Panc1 (cell line): ENCODE measurements around the gene CFHR5.

Source experiments
- POLR2AphosphoS5 ChIP-seq: IDR thresholded peaks from 2 replicates; pipeline ENCODE4 v1.6.1; 2012; ENCODE audit warnings: mild to moderate bottlenecking, low read depth, low read length, moderate library complexity
- SIN3A ChIP-seq: IDR thresholded peaks from 2 replicates; pipeline ENCODE4 v1.6.1; 2012; ENCODE audit warnings: low read depth, mild to moderate bottlenecking, low read length, moderate library complexity, borderline replicate concordance; ENCODE audit not compliant: insufficient read depth
- TF ChIP-seq, protein P1 (sequence below): fragments of 450-650 bp; IDR thresholded peaks from 2 replicates; pipeline ENCODE4 v1.5.1; 2017; ENCODE audit warnings: mild to moderate bottlenecking
- TF ChIP-seq, protein P2 (sequence below), 2 experiments: IDR thresholded peaks; 2 replicates each; pipeline ENCODE4 v1.6.1; 2011 to 2012; ENCODE audit warnings: low read depth in 2 of 2, control low read depth in 1 of 2, low read length in 1 of 2, mild to moderate bottlenecking in 1 of 2, moderate library complexity in 1 of 2; ENCODE audit not compliant: insufficient read depth in 1 of 2

DNA sequence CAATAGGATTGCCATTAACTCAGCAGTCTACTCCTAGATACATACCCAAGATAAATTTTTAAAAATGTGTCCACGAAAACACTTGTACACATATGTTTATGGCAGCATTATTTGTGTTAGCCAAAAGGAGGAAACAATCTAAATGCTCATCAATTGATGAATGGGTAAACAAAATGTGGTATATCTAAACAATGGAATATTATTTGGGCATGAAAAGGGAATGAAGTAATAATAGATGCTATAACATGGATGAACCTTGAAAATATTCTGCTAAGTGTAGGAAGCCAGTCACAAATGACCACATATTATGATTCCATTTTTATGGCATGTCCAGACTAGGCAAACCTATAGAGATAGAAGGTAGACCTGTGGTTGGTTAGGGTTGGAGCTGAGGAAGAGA, 34.3 kb downstream of the CFHR5 start:
- TF ChIP-seq, protein P1, sequence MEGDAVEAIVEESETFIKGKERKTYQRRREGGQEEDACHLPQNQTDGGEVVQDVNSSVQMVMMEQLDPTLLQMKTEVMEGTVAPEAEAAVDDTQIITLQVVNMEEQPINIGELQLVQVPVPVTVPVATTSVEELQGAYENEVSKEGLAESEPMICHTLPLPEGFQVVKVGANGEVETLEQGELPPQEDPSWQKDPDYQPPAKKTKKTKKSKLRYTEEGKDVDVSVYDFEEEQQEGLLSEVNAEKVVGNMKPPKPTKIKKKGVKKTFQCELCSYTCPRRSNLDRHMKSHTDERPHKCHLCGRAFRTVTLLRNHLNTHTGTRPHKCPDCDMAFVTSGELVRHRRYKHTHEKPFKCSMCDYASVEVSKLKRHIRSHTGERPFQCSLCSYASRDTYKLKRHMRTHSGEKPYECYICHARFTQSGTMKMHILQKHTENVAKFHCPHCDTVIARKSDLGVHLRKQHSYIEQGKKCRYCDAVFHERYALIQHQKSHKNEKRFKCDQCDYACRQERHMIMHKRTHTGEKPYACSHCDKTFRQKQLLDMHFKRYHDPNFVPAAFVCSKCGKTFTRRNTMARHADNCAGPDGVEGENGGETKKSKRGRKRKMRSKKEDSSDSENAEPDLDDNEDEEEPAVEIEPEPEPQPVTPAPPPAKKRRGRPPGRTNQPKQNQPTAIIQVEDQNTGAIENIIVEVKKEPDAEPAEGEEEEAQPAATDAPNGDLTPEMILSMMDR = no peak
- TF ChIP-seq POLR2AphosphoS5 (no peak), SIN3A (no peak)
- TF ChIP-seq, protein P2, sequence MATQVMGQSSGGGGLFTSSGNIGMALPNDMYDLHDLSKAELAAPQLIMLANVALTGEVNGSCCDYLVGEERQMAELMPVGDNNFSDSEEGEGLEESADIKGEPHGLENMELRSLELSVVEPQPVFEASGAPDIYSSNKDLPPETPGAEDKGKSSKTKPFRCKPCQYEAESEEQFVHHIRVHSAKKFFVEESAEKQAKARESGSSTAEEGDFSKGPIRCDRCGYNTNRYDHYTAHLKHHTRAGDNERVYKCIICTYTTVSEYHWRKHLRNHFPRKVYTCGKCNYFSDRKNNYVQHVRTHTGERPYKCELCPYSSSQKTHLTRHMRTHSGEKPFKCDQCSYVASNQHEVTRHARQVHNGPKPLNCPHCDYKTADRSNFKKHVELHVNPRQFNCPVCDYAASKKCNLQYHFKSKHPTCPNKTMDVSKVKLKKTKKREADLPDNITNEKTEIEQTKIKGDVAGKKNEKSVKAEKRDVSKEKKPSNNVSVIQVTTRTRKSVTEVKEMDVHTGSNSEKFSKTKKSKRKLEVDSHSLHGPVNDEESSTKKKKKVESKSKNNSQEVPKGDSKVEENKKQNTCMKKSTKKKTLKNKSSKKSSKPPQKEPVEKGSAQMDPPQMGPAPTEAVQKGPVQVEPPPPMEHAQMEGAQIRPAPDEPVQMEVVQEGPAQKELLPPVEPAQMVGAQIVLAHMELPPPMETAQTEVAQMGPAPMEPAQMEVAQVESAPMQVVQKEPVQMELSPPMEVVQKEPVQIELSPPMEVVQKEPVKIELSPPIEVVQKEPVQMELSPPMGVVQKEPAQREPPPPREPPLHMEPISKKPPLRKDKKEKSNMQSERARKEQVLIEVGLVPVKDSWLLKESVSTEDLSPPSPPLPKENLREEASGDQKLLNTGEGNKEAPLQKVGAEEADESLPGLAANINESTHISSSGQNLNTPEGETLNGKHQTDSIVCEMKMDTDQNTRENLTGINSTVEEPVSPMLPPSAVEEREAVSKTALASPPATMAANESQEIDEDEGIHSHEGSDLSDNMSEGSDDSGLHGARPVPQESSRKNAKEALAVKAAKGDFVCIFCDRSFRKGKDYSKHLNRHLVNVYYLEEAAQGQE (IDR thresholded peaks at IDR 0.05; ENCODE audit: insufficient read depth in 1 of 2, low read depth in 2 of 2, low read length in 1 of 2) = no peak
